HG03342 (cell line): ENCODE measurements around the gene MRAP2.
"Not testable (repeated sequence)": the region's sequence is repeated elsewhere in the genome, so short reads cannot be mapped to it uniquely, and the experiment has no call there.

Experiments used
- ATAC-seq: cut with Tn5 transposase; IDR thresholded peaks from one replicate; pipeline ENCODE4 v1.9.1; 2021; ENCODE audit warnings: mild to moderate bottlenecking, moderate library complexity; ENCODE audit not compliant: unreplicated experiment

MRAP2 gene

GRCh38 chr6:84119277-84119676 lies 85.7 kb downstream of the MRAP2 start:
- ATAC-seq = no peak

GRCh38 chr6:84123186-84123585 lies 89.6 kb downstream of the MRAP2 start:
- ATAC-seq = no peak

GRCh38 chr6:84129588-84129987 lies 96.0 kb downstream of the MRAP2 start:
- ATAC-seq = not testable (repeated sequence)

DNA sequence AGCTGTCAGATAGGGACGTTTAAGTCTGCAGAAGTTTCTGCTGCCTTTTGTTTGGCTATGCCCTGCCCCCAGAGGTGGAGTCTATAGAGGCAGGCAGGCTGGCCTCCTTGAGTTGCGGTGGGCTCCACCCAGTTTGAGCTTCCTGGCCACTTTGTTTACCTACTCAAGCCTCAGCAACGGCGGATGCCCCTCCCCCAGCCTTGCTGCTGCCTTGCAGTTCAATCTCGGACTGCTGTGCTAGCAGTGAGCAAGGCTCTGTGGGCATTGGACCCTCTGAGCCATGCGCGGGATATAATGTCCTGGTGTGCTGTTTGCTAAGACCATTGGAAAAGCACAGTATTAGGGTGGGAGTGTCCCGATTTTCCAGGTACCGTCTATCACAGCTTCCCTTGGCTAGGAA lies 99.8 kb downstream of the MRAP2 start:
- not testable (repeated sequence) for ATAC-seq

DNA sequence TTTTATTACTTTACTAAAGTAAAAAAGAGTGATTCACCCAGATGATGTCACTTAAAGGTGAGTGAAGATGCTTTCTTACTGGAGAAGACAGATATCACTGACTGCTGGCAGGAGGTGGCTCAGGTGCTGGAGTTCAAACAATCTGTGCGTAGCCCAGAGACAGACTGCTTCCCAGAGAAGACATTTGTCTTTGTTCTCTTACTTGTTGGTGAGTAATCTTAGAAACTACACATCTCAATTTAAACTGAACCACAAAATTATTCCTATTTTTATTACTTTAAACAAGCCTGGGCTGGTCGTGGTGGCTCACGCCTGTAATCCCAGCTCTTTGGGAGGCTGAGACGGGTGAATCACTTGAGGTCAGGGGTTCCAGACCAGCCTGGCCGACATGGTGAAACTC lies 101.7 kb downstream of the MRAP2 start:
- ATAC-seq = no peak

DNA sequence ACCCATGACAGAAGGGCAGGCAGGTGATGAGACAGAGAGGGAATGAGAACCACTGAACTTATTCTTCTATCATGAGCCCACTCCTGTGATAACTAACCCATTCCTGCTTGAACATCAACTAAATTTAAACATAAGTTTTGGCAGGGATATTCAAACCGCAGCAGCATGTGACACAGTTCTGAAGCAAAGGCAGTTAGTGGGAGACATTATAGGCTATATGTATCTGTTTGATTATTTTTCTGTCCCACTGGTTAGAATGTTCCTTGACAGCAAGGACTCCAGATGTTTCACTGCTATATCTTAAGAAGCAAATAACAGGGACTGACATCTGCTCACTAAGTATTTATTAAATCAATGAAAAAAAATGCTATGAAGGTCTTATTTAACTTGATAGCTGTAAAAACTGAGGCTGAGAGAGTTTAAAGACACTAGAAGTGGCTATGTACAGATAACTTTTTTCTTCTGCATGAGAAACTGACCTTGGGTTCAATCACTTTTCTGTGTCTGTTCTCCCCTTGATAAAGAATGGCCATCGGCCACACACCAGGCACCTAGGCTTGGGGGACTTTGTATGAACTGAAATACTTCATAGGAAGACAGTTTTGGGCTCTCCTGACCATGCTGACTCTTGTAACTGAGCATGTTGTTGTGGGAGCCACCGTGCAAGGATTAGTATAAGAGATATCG lies 102.9 kb downstream of the MRAP2 start:
- ATAC-seq = no peak

- ATAC-seq = no peak
Measured at GRCh38 chr6:84137051-84137375, 103.4 kb downstream of the MRAP2 start.

DNA sequence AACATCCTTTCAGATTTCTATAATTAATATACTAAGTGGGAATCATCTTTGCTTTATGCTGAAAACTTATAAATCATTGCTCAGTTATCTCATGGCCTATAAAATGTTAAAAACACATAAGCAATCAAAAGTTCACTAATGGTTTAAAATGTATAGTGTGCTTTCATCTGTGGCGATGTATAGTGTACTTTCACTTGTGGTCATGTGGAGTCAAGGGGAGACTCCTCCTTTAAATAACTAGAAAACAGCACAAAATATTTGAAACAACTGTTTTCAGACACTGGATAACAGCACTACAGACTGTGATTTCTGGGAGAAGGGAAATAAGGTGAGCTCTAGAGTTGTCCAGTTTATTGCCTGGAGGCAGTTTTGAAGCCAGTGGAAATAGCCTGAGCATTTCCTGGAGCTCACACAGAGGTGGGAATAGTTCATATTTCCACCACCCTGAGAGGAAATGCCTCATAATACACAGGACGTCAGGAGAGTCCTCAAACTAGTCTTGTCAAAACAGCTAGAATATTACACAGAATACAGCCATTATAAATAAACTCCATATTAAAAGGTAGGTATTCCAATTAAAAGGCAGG lies 104.5 kb downstream of the MRAP2 start:
- ATAC-seq = no peak

DNA sequence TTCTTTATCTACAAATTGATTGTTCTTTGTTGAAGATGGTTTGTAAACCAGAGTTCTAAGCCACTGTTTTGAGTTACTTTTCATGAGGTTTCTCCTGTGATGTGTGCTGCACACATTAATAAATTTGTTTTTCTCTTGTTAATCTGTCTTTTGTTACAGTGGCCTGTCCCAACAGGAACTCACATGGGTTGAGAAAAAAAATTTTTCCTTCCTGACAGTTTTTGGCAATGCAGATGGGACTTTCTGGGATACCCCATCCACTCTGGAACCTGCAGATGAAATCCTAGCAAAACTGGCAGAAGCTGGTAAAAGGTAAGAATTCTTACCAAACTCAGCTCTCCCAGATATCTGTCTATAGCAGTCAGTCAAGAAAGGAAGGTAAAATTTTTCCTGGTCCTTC lies 105.7 kb downstream of the MRAP2 start:
- no peak for ATAC-seq
